HL-60 (cell line): ENCODE data around the gene BEND2.

Experiments used
- CTCF ChIP-seq: IDR thresholded peaks from one replicate; pipeline ENCODE4 v1.5.1; 2011; ENCODE audit warnings: low read length, control low read depth, inconsistent platforms; ENCODE audit not compliant: insufficient read depth
- SPI1 ChIP-seq: IDR thresholded peaks from 2 replicates; pipeline ENCODE4 v1.6.1; 2012; ENCODE audit warnings: low read depth, mild to moderate bottlenecking, borderline replicate concordance

GRCh38 chrX:18119856-18120255 is 100.8 kb downstream of the BEND2 start:
- TF ChIP-seq SPI1 = no peak
- no peak for TF ChIP-seq CTCF
